ENCODE data around the gene KCNIP3.
"Not testable (repeated sequence)": the region's sequence is repeated elsewhere in the genome, so short reads cannot be mapped to it uniquely, and the experiment has no call there.

Gene KCNIP3

DNA sequence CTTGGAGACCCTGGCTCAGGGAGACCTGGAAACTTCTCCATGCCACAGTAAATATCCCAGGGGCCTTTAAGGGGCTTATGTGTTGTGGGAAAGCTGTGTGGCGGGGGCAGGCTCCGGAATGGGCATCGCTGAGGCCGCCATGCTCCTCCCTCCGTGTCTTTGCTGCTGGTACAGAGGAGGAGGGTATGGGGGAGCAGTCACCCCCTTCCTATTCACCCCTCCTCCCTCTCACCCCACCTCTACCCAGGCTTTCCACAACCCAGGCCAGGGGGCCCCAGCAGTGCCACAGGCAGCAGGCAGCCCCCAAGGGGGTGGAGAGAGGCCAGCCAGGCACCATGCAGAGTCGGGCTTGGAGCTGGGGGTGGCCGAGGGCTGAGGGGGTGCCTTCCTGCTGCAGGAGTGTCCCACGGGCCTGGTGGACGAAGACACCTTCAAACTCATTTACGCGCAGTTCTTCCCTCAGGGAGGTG is 77.3 kb downstream of the KCNIP3 start:
- DNase-seq: no peak

GRCh38 chr2:95374921-95375471 is 77.8 kb downstream of the KCNIP3 start:
- DNase-seq: no peak

DNA sequence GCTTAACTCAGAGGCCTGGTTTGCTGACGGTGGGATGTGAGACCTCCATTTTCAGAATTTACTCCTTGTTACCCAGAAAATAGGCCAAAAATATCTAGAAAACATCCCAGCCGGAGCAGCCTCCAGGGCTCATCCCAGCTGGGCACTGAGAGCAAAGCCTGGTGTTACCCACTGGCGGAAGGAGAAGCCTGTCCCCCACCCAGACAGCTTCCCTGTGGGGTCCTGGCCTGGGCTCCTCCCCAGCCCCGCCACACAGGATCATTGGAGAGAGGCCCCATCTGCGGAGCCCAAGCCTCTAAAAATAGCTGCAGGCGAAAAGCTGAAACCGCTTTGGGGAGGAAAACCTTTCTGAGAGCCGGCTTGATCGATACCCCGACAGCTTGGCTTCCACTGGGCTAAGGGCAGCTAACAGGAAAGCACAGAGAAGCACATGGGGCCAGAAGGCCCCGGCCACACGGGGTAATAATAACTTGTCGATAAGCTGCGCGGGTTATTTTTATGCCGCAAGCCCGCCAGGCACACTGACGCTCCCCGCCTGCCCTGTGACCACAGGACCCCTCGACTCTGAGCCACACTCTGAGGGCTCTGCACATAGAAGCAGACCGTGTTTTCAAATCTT is 78.5 kb downstream of the KCNIP3 start:
- DNase-seq: no peak

DNA sequence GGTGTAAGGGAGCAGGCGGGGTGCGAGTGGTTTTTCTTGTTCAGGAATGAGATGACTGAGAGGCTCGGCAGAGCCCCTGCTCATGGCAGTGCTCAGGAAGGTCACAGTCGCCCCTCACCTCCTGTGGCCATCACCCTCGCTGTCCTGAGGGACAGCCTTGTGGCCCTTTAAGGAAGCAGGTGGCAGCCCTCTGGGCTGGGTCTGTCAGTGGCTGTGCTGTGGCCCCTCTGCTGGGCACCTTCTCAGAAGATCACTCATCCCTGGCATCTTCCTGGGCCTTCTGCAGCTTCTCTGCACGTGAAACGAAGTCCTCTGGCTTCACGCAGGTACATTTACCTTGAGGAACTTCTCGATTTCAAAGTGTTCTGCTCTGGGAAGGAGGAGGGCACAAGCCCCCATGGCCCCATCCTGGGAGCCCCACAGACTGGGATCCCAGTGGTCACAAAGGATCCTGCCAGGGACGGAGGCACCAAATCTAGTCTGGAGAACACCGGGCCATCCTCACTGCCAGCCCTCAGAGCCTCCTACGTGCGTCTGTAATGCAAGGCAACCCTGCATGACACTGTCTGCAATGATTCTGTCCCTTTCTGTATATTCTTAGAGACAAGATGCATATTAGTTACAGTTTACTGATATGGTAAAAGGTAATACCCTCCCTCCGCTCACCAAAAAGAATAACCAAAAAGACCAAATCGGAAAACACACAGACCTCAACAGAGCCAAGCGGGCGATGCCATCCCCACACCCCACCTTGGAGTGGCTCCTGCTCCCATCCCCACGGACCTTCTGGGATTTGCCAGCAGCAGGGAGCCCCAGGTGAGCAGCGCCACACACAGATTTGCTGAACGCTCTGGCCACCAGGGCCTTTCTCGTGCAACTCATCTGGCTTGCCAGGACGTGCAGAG is 79.4 kb downstream of the KCNIP3 start:
- DNase-seq: no peak

DNA sequence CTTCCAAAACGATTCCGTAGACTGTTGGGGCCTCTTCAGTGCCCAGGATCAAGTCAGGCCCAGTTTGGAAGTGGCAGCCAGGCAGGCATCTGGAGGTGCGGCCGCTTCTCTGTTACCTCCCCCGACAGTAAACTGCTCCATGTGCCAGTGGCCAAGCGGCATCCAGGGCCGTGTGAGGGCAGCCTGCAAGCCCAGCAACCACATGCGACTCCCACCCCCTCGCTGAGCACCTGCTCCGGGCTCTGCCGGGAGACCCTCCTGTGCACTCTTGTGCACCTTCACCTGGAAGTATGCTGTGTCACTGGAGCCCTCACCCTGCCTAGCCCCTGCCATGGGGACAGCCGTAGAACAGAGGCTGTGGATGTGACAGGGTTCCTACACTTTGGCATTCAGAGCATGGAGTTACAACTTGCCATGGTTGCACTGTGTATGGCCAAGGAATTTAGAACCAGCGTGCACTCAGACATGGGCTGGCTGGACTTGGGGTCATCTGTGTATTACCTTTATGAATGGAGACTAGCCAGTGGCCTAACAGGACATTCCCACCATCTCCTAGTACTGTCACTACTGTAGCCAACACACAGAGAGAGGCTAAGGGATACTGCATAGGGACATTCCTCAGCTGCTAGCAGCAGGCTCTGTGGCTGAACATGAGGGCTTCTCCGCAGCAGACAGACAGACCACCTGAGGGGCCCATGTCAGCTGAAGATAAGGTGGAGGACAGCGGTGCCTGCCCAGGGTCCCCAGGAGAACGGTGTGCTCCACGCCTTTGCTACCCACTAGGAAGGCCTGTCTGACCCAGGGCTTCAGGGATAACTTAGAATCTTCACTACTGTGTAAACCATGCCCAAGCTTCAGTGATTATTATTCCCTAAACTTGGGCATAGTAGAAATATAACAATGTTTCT is 80.3 kb downstream of the KCNIP3 start:
- no peak for DNase-seq

DNA sequence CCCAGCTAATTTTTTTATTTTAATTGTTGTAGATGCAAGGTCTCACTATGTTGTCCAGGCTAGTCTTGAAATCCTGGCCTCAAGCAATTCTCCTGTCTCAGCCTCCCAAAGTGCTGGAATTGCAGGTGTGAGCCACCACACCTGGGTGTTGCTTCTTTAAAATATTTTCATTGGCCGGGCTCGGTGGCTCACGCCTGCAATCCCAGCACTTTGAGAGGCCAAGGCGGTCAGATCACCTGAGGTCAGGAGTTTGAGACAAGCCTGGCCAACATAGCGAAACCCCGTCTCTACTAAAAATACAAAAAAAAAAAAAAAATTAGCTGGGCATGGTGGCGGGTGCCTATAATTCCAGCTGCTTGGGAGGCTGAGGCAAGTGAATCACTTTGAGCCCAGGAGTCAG is 81.1 kb downstream of the KCNIP3 start:
- not testable (repeated sequence) for DNase-seq

DNA sequence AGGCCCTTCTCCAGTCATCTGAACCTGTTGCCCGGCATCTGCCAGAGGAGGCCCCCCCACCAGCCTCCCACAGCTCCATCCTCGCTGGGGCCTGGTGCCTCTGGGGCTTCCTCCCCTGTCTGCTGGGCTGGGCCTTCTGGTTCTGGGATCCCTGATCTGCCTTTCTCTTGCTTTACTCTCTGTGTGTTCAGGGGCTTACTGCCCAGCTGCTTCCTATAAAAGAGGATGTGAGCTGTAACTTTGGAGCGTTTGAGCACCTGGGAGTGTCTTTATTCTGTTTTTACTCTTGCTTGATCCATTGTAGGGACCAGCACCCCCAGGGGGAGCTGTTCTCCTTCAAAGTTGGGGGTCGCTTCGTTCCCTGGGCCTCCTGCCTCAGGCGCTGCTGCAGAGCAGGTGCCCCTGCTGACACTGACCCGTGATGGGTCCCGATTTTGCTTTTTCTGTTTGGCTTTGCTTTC is 82.3 kb downstream of the KCNIP3 start:
- no peak for DNase-seq

DNA sequence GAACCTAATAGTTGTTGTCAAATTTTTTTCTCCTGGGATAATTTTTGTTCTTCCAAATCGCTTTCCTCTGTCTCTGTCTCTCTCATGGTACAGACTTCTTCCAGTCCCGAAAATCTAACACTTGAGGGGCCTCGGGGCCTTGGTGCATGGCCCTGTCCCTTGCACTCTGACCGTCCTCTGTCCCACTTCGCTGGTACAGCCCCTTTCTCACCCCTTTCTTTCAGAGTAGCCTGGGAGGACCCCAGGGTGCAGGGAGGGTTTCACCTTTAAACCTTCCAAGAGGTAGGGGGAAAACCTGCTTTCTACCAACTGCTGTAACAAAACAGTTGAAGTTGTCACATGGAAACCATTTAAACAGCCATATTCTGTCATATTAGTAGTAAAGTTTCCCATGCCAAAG is 83.1 kb downstream of the KCNIP3 start:
- DNase-seq: no peak

GRCh38 chr2:95380731-95381130 is 83.6 kb downstream of the KCNIP3 start:
- DNase-seq: no peak

GRCh38 chr2:95381212-95382191 is 84.4 kb downstream of the KCNIP3 start:
- DNase-seq: no peak

GRCh38 chr2:95382192-95382591 is 85.0 kb downstream of the KCNIP3 start:
- DNase-seq: no peak

DNA sequence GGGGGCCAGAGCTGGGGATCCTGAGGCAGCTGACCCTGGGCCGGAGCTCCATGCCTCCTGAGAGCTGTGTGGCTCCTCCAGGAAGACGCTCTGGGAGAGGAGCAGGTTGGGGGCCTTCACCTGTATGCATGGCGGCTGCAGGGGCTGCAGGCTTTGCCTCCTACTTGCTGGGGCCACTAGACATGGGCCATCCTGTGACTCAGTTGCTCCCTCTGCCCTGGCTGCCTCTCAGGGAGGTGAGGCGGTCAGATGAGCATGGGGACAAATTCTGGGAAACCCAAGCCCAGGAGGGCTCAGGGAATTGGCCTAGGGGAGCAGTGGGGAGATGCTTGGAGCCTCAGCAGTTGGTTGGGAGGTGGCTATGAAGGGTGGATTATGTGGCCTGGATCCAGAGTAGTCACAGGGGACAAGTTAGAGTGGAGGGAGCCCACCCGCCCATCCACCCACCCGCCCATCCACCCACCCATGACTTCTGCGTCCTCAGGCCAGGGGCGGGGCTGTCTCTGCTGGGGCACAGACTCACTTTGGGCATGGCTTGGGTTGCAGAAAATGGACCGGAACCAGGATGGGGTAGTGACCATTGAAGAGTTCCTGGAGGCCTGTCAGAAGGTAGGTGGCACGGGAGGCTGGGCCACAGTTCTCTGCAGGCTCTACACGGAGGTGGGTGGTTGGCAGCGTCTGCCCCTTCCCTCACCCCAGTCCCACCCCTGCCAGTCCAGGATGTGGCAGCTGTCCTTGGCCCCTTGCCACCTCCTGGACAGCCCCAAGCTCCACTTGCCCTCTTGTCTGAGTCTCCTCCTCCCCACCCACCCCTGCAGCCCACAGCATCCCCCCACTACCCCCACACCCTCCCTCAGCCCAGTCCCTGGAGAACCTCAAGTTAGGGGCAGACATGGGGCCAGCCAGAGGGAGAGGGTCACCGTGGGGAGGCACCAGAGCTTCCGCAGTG is 85.8 kb downstream of the KCNIP3 start:
- no peak for DNase-seq

DNA sequence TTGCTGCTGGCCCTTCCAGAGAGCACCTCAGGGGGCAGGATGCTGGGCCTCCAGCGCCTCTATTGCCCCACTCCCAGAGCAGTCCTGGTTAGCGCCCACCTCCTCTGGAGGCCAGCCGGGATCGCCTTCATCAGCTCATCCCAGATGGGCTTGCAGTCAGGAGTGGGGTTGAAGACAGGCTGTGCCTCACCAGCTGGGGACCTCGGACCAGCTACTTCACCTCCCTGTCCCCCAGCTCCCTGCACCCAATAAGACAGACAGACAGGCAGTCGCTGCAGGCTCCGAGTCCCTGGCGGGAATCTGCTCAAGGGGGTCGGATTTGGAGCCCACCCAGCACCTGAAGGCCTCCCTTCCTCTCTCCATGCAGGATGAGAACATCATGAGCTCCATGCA is 86.5 kb downstream of the KCNIP3 start:
- DNase-seq: no peak

DNA sequence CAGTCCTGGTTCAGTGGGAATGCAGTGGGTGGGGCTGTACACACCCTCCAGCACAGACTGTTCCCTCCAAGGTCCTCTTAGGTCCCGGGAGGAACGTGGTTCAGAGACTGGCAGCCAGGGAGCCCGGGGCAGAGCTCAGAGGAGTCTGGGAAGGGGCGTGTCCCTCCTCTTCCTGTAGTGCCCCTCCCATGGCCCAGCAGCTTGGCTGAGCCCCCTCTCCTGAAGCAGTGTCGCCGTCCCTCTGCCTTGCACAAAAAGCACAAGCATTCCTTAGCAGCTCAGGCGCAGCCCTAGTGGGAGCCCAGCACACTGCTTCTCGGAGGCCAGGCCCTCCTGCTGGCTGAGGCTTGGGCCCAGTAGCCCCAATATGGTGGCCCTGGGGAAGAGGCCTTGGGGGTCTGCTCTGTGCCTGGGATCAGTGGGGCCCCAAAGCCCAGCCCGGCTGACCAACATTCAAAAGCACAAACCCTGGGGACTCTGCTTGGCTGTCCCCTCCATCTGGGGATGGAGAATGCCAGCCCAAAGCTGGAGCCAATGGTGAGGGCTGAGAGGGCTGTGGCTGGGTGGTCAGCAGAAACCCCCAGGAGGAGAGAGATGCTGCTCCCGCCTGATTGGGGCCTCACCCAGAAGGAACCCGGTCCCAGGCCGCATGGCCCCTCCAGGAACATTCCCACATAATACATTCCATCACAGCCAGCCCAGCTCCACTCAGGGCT is 87.9 kb downstream of the KCNIP3 start:
- DNase-seq: no peak

- no peak for DNase-seq
Measured at GRCh38 chr2:95385570-95385984, 88.4 kb downstream of the KCNIP3 start.

- DNase-seq: no peak
Measured at GRCh38 chr2:95386031-95386430, 88.9 kb downstream of the KCNIP3 start.

- DNase-seq: no peak
Measured at GRCh38 chr2:95387358-95387757, 90.2 kb downstream of the KCNIP3 start.

- DNase-seq: no peak
Measured at GRCh38 chr2:95388091-95388692, 91.0 kb downstream of the KCNIP3 start.

- no peak for DNase-seq
Measured at GRCh38 chr2:95388856-95389244, 91.7 kb downstream of the KCNIP3 start.

All from activated CD4-positive, alpha-beta T cell treated with anti-CD3 and anti-CD28 coated beads, Interleukin-2, amount 50 U/mL, for 1 hour (primary cell).